Measurements from ENCODE around the gene ERF.

GRCh38 chr19:42229301-42229854 is 25.6 kb downstream of the ERF start:
- no peak for TF ChIP-seq GATA2 (IDR thresholded peaks at IDR 0.05; ENCODE audit: low read depth, low read length)
- no peak for TF ChIP-seq GATA3 (IDR thresholded peaks at IDR 0.05; ENCODE audit: low read depth, low read length)
